GM12865 (cell line): ENCODE results near the gene IL1RAPL1.

Source experiments
- DNase-seq: peaks from one replicate; pipeline ENCODE4 v3.0.0; 2010; ENCODE audit warnings: low read depth
- H3K4me3 ChIP-seq: 2 replicates; pipeline ENCODE4 v1.5.1; 2011; ENCODE audit warnings: mild to moderate bottlenecking, low read depth, low read length, control low read depth
- TF ChIP-seq, protein P1 (sequence below): IDR thresholded peaks from 2 replicates; pipeline ENCODE4 v1.5.1; 2011; ENCODE audit warnings: low read length, control low read depth, low read depth, inconsistent platforms; ENCODE audit not compliant: insufficient read depth; ENCODE audit errors: missing control alignments

Gene IL1RAPL1

DNA sequence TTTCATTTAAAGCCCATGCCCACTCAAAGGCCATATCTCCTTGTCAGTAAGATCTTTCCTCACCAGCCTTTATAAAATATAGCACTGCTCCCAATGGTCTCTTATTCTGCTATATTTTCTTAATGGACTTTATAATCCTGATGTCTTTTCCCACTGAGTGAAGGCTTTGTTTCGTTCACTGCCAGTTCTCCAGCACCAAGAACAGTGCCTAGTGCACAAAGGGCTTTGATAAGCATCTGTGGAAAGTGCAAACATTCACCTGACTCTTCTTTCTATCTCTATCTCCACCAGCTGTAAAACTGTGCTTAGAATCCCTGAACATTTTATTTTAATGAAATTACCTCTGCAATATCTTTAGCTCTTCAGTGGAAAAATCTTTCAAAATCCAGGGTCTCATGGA is 1054.2 kb downstream of the IL1RAPL1 start:
- DNase-seq = no peak
- TF ChIP-seq, protein P1, sequence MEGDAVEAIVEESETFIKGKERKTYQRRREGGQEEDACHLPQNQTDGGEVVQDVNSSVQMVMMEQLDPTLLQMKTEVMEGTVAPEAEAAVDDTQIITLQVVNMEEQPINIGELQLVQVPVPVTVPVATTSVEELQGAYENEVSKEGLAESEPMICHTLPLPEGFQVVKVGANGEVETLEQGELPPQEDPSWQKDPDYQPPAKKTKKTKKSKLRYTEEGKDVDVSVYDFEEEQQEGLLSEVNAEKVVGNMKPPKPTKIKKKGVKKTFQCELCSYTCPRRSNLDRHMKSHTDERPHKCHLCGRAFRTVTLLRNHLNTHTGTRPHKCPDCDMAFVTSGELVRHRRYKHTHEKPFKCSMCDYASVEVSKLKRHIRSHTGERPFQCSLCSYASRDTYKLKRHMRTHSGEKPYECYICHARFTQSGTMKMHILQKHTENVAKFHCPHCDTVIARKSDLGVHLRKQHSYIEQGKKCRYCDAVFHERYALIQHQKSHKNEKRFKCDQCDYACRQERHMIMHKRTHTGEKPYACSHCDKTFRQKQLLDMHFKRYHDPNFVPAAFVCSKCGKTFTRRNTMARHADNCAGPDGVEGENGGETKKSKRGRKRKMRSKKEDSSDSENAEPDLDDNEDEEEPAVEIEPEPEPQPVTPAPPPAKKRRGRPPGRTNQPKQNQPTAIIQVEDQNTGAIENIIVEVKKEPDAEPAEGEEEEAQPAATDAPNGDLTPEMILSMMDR = no peak
- no peak overlapping the region for H3K4me3 ChIP-seq

DNA sequence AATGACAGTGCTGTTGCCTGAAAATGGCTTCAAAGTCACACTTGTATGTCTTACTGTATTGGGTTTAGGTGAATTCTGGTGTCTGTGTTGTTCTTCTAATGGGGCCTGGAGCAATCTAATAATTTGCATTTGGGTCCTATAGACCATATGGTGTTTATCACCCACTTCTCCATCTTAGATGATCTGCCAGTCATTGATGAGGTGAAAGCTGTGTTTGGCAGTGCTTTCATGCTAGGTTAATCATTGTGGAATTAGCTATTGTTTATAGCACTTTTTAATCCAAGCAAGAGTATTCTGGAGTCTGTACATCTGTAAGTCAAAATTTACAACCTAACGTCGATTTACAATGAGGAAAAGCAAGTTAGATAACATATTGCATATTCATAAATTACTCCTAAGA is 1055.9 kb downstream of the IL1RAPL1 start:
- DNase-seq = no peak
- no peak overlapping the region for H3K4me3 ChIP-seq
- TF ChIP-seq, protein P1 = no peak

DNA sequence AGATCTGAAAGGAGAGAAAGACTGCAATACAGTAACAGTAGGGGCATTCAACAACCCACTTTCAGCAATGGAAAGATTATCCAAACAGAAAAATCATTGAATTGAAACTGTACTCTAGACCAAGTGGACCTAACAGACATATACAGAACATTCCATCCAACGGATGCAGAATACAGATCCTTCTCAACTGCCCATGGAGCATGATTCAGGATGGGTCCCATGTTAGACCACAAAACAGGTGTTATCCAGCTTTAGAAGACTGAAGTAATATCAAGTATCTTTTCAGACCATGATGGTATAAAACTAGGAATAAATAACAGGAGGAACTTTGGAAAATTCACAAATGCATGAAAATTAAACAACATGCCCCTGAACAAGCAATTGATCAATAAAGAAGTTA is 1060.9 kb downstream of the IL1RAPL1 start:
- DNase-seq = no peak
- H3K4me3 ChIP-seq = no peak overlapping the region
- TF ChIP-seq, protein P1 = no peak

DNA sequence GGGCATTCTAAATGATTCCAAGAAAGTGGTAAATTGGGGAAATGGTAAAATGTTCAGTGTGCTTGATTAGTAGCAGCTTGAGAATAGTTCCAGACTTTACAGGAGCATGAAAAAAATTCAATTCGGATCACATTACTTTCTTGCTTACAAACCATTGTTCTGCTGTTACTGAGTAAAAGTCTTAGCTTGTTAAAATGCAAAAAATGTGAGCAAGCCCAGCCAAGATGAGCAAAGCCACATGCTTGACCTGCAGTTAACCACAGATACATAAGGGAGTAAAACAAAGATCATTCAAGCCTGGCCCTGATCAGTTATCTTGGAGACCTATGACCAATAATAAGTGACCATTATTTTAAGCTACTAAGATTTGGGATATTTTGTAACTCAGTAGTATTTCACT is 1065.2 kb downstream of the IL1RAPL1 start:
- no peak overlapping the region for H3K4me3 ChIP-seq
- TF ChIP-seq, protein P1 = no peak
- no peak for DNase-seq

DNA sequence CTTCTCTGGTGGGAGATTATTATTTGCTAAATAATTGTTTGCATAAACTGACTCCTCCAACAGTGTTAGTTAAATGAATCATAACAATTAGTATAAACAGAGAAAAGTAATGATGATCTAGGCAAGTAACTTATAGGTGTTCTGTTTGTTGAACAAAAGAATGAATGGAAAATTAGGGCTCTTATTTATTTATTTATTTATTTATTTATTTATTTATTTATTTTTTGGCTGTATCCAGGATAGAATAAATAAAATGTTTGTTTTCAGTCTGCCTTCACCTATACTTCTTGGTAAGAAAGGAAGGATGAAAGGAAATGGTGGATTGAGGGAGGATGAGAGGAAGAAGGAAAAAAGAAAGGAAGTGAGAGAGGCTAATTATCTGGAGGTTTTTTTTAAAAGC is 1066.5 kb downstream of the IL1RAPL1 start:
- DNase-seq = no peak
- H3K4me3 ChIP-seq = no peak overlapping the region
- TF ChIP-seq, protein P1 = no peak

DNA sequence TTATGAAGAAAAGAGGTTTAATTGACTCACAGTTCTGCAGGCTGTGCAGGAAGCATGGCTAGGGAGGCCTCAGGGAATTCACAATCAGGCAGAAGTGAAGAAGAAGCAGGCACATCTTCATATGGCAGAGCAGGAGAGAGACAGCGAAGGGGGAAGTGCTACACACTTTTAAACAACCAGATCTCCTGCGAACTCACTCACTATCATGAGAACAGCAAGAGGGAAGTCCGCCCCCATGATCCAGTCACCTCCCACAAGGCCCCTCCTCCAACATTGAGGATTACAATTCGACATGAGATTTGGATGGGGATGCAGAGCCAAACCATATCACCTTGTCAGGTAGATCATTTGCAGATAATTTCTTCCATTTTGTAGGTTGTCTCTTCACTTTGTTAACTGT is 1072.7 kb downstream of the IL1RAPL1 start:
- no peak overlapping the region for H3K4me3 ChIP-seq
- DNase-seq = no peak
- TF ChIP-seq, protein P1 = no peak

DNA sequence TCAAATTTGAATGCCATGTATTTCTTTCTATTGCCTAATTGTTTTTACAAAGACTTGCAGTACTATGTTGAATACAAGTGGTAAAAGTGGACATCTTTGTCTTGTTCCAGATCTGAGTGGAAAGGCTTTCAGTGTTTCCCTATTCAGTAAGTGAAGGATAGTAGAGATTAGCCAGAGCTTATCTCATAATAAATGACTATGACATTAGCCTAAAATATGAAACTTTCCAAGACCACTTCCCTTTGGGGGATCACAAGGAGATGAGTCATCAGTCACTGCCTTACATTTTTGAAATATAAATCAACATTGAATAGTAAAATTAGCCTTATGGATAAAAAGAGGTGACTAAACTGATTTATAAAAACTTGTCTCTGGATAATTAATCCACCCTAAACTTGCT is 1074.0 kb downstream of the IL1RAPL1 start:
- TF ChIP-seq, protein P1 = no peak
- no peak for DNase-seq
- H3K4me3 ChIP-seq = no peak overlapping the region
